WTC11 (cell line): ENCODE results near the gene CATSPERB. TPM values are rescaled to one million over a fixed set of nuclear protein-coding genes. Genes with fewer than 3 reads are reported as not detected.
A peak's percentile ranks its signal among the peaks of the same experiment; 100 is the strongest.

ENCODE experiments used
- ATAC-seq: fragments of 200-7000 bp; cut with Tn5 transposase; 2 replicates; pipeline ENCODE4 v1.10.0; 2021; ENCODE audit warnings: mild to moderate bottlenecking, moderate library complexity
- Bru-seq: library from RNA; stranded (reverse); fragments of 400-500 nt; gene quantifications from one replicate; lab custom pipeline; 2021; lab: Mats Ljungman, UMichigan
- CTCF ChIA-PET: fragments of 300-600 bp; sonication (Branson Sonifier 250); formaldehyde crosslinking; loops from one replicate; lab custom pipeline; 2021; ENCODE audit warnings: antibody characterized with exemption; lab: Charles Lee
- POLR2A ChIA-PET: fragments of 350-600 bp; sonication (Branson Sonifier 250); formaldehyde crosslinking; loops from one replicate; lab custom pipeline; 2021; ENCODE audit warnings: antibody characterized with exemption; lab: Charles Lee
- DNase-seq: peaks from one replicate; pipeline ENCODE4 v3.0.0; 2021; ENCODE audit warnings: low spot score
- H3K27ac Mint-ChIP-seq: 2 replicates; pipeline ENCODE4 v1.8.0; 2021; ENCODE audit warnings: mixed read lengths
- H3K27me3 Mint-ChIP-seq: 2 replicates; pipeline ENCODE4 v1.8.0; 2021; ENCODE audit warnings: low read depth, mild to moderate bottlenecking, moderate library complexity, mixed read lengths
- H3K36me3 Mint-ChIP-seq: 2 replicates; pipeline ENCODE4 v1.8.0; 2021; ENCODE audit warnings: mixed read lengths
- H3K4me1 Mint-ChIP-seq: 2 replicates; pipeline ENCODE4 v1.8.0; 2022; ENCODE audit warnings: mixed read lengths
- H3K4me3 Mint-ChIP-seq: 2 replicates; pipeline ENCODE4 v1.8.0; 2021; ENCODE audit warnings: mild to moderate bottlenecking, moderate library complexity, mixed read lengths
- H3K9me3 Mint-ChIP-seq: 2 replicates; pipeline ENCODE4 v1.8.0; 2021; ENCODE audit warnings: mixed read lengths
- E2F4 ChIP-seq: sonication (generic); formaldehyde crosslinking; IDR thresholded peaks from 2 replicates; pipeline ENCODE4 v1.8.1; 2022; ENCODE audit warnings: low read depth, mild to moderate bottlenecking, moderate library complexity, missing genetic modification reagents, borderline replicate concordance
- ELF4 ChIP-seq: sonication (generic); formaldehyde crosslinking; IDR thresholded peaks from 2 replicates; pipeline ENCODE4 v1.8.1; 2022; ENCODE audit warnings: low read depth, mild to moderate bottlenecking, moderate library complexity, missing genetic modification reagents
- ERG ChIP-seq: fragments of 250-450 bp; sonication (Bioruptor Pico); IDR thresholded peaks from 2 replicates; pipeline ENCODE4 v1.8.0; 2021; ENCODE audit warnings: mild to moderate bottlenecking
- FOXJ3 ChIP-seq: sonication (generic); formaldehyde crosslinking; IDR thresholded peaks from 2 replicates; pipeline ENCODE4 v1.9.0; 2021; ENCODE audit warnings: missing genetic modification reagents, mild to moderate bottlenecking, borderline replicate concordance
- JAZF1 ChIP-seq: fragments of 250-450 bp; sonication (Bioruptor Pico); IDR thresholded peaks from 2 replicates; pipeline ENCODE4 v1.9.0; 2021; ENCODE audit warnings: moderate library complexity, mild to moderate bottlenecking, inconsistent platforms
- JUN ChIP-seq: sonication (generic); formaldehyde crosslinking; IDR thresholded peaks from 2 replicates; pipeline ENCODE4 v1.8.0; 2023; ENCODE audit warnings: mild to moderate bottlenecking, missing genetic modification reagents
- NR2C2 ChIP-seq: sonication (generic); formaldehyde crosslinking; IDR thresholded peaks from 2 replicates; pipeline ENCODE4 v1.8.0; 2022; ENCODE audit warnings: mild to moderate bottlenecking, missing genetic modification reagents
- SMAD3 ChIP-seq: sonication (generic); formaldehyde crosslinking; IDR thresholded peaks from 2 replicates; pipeline ENCODE4 v1.8.0; 2022; ENCODE audit warnings: missing genetic modification reagents, mild to moderate bottlenecking, borderline replicate concordance
- SOX15 ChIP-seq: fragments of 250-450 bp; sonication (Bioruptor Pico); IDR thresholded peaks from 2 replicates; pipeline ENCODE4 v1.9.0; 2021; ENCODE audit warnings: mild to moderate bottlenecking
- ZNF396 ChIP-seq: fragments of 250-450 bp; sonication (Bioruptor Pico); IDR thresholded peaks from 2 replicates; pipeline ENCODE4 v1.8.0; 2021; ENCODE audit warnings: mild to moderate bottlenecking, moderate library complexity, borderline replicate concordance
- ZNF416 ChIP-seq: fragments of 250-450 bp; sonication (Bioruptor Pico); IDR thresholded peaks from 2 replicates; pipeline ENCODE4 v1.9.0; 2021; ENCODE audit warnings: mild to moderate bottlenecking, inconsistent platforms
- long read RNA-seq, 3 experiments: library from RNA in 1 of 3; library from capped mRNA in 1 of 3; library from polyadenylated mRNA in 1 of 3; unstranded in 2 of 3; stranded (forward) in 1 of 3; transcript quantifications; one replicate each; pipeline ENCODE4 v2.0.0, GENCODE V29; 2021
- total RNA-seq: library from RNA; stranded (reverse); gene quantifications from 3 replicates; pipeline ENCODE4 v1.2.3, GENCODE V29; 2021
- TF ChIP-seq, protein P1 (sequence below): sonication (generic); formaldehyde crosslinking; IDR thresholded peaks from 2 replicates; pipeline ENCODE4 v1.8.0; 2022; ENCODE audit warnings: mild to moderate bottlenecking, missing genetic modification reagents
- TF ChIP-seq, protein P2 (sequence below): sonication (generic); formaldehyde crosslinking; IDR thresholded peaks from 2 replicates; pipeline ENCODE4 v1.8.0; 2023; ENCODE audit warnings: mild to moderate bottlenecking, missing genetic modification reagents
- TF ChIP-seq, protein P3 (sequence below): fragments of 250-450 bp; sonication (Bioruptor Pico); conservative IDR thresholded peaks from 2 replicates; pipeline ENCODE4 v1.9.0; 2021; ENCODE audit warnings: mild to moderate bottlenecking

Gene CATSPERB, protein sequence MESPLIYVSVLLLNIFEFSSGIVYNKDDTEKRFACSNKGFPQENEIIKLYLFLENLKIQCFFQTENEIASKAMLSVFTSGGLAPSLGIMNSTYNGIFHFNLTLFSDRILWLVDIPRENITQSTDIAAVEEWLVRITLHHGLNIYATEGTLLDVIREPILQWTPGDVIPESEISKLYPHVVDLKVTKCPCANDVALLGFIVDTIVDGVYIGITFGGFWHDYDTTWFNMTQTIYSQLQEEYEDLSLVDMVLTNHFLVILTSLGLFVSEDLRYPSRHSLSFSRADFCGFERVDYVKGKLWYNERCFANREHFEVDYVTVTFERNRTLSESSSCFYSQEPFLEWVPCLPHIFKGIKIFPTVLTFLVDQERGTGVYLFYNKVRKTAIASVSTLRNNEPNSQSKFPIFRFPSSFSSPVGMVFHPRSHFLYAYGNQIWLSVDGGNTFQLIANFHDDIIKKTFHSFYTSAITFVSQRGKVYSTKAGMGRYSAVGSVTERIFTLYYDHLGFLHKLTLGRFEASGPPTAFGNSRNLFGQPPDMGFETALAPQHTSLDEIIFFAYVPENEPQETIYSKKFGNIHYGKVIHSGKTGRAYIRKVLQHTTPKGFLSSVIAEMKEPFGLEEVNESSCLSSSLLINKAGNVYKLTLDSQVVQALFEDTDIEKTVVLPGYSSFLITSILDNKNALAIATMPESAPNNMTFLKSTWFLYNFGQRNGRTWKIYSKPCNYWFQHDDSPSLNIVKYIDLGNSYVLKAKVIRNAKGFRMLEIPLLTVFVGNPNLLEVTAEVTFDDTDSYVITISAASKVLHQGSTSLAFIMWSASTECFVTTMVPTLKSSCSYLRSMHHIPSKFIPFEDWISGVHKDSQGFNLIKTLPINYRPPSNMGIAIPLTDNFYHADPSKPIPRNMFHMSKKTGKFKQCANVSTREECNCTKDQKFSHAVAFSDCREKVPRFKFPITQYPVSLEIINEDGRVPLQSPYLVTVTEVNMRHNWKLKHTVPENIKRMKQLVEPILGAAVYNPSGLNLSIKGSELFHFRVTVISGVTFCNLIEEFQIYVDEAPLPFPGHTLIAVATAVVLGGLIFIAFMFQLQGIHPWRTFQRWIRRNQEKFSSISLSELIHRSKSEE
- total RNA-seq (0.11 TPM in 2 of 3 replicates, not detected in the other), Bru-seq, nascent RNA (percentile 15 among the genes with signal in this experiment)
- long read RNA-seq, experiment 1 = 0 reads
- long read RNA-seq, experiment 2, partial matches to known transcripts = 2 of 3 reads
- long read RNA-seq, experiment 2, other reads (novel, unspliced or antisense) = 1 of 3 reads
- long read RNA-seq, experiment 3 = 0 reads

DNA sequence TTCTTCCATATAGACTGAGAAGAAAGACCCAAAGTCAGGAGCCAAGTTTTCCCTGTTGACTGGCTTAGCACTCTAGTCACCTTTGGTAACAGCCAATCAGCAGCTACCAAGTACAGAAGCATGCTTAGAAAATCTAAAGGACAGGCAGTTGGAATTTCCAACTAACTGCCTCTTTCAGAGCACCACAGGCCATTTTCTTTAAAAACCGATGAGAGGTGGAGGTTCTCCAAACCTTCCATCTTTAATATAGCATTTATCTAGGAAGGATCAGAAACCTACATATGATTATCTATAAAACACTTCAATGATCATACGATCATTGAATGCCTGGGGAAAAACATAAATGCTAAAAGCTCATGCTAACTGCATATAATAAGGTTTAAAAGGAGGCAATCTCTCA lies at the start of gene CATSPERB:
TSS of gene CATSPERB (minus strand) at position 101 of the 400 bp plus-strand sequence. CDS start 2,607 bp downstream, outside the sequence.
- ATAC-seq (no peak), DNase-seq (no peak)
- H3K27me3 Mint-ChIP-seq = no peaks in the 10 kb centered on the region
- H3K36me3 Mint-ChIP-seq = no peaks in the 10 kb centered on the region
- H3K27ac Mint-ChIP-seq = no peak within 1 kb of the TSS
- ChIA-PET POLR2A (no interaction called here), CTCF (interaction anchor here (1.3 kb wide), 1 partner anchor 179 kb away, joined by 7 read pairs; no protein-coding TSS in a partner anchor)
- no peak within 1 kb of the TSS for H3K4me3 Mint-ChIP-seq
- H3K4me1 Mint-ChIP-seq = no peaks in the 10 kb centered on the region
- TF ChIP-seq SOX15 (no peak), SMAD3 (CRISPR knock-in tag) (no peak), ELF4 (CRISPR knock-in tag) (no peak), JAZF1 (CRISPR knock-in tag) (no peak), ERG (no peak), NR2C2 (CRISPR knock-in tag) (no peak), ZNF416 (CRISPR knock-in tag) (no peak), ZNF396 (no peak), E2F4 (CRISPR knock-in tag) (no peak), FOXJ3 (CRISPR knock-in tag) (no peak), JUN (CRISPR knock-in tag) (no peak)
- TF ChIP-seq, protein P1, sequence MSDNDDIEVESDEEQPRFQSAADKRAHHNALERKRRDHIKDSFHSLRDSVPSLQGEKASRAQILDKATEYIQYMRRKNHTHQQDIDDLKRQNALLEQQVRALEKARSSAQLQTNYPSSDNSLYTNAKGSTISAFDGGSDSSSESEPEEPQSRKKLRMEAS = no peak
- TF ChIP-seq, protein P2, sequence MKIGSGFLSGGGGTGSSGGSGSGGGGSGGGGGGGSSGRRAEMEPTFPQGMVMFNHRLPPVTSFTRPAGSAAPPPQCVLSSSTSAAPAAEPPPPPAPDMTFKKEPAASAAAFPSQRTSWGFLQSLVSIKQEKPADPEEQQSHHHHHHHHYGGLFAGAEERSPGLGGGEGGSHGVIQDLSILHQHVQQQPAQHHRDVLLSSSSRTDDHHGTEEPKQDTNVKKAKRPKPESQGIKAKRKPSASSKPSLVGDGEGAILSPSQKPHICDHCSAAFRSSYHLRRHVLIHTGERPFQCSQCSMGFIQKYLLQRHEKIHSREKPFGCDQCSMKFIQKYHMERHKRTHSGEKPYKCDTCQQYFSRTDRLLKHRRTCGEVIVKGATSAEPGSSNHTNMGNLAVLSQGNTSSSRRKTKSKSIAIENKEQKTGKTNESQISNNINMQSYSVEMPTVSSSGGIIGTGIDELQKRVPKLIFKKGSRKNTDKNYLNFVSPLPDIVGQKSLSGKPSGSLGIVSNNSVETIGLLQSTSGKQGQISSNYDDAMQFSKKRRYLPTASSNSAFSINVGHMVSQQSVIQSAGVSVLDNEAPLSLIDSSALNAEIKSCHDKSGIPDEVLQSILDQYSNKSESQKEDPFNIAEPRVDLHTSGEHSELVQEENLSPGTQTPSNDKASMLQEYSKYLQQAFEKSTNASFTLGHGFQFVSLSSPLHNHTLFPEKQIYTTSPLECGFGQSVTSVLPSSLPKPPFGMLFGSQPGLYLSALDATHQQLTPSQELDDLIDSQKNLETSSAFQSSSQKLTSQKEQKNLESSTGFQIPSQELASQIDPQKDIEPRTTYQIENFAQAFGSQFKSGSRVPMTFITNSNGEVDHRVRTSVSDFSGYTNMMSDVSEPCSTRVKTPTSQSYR (CRISPR knock-in tag) = no peak
- TF ChIP-seq, protein P3, sequence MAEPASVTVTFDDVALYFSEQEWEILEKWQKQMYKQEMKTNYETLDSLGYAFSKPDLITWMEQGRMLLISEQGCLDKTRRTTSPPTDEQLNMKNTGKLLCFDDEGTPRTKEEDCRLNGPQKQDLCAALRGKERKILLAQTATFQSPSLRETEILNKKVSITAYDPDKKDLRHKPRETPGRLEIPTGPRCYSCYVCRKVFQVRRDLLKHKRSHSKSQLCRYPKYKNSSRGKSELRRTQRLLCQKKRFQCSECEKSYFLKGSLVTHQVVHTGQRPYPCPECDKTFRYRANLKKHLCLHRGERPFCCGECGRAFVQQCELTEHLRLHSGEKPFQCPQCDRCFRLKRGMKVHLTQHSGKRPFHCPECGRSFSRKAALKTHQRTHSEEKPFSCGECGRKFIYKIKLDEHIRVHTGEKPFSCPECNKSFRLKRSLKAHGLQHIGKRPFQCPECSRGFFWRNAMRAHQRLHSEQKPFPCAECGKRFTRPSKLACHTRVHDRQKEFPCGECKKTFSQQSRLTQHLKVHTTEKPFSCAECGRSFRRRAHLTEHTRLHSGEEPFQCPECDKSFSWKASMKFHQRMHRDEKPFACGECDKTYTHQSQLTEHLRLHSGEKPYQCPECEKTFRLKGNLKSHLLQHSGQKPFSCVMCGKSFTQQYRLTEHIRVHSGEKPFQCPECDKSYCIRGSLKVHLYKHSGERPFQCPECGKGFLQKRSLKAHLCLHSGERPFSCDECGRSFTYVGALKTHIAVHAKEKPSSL (CRISPR knock-in tag) = no peak
- peaks cover 3% of the 10 kb centered on the region; the same call in 1 of the 2 replicates for H3K9me3 Mint-ChIP-seq
